BE2C (cell line): Measurements from ENCODE around the gene RET.

Source experiments
- DNase-seq: peaks from one replicate; pipeline ENCODE4 v3.0.0-alpha.2; 2020
- H3K27me3 ChIP-seq: fragments of 250-450 bp; sonication (Bioruptor Pico); 2 replicates; pipeline ENCODE4 v1.5.1; 2020; ENCODE audit warnings: mild to moderate bottlenecking
- H3K36me3 ChIP-seq: fragments of 250-450 bp; sonication (Bioruptor Pico); 2 replicates; pipeline ENCODE4 v1.5.1; 2020; ENCODE audit warnings: mild to moderate bottlenecking
- H3K4me1 ChIP-seq: fragments of 250-450 bp; sonication (Bioruptor Pico); 2 replicates; pipeline ENCODE4 v1.5.1; 2020
- H3K4me3 ChIP-seq: 2 replicates; pipeline ENCODE4 v1.5.1; 2011; ENCODE audit warnings: low read depth, low read length
- H3K9me3 ChIP-seq: fragments of 250-450 bp; sonication (Bioruptor Pico); 2 replicates; pipeline ENCODE4 v1.5.1; 2020
- TF ChIP-seq, protein P1 (sequence below): IDR thresholded peaks from 2 replicates; pipeline ENCODE4 v1.5.1; 2012; ENCODE audit warnings: mild to moderate bottlenecking, low read depth, low read length

RET gene

DNA sequence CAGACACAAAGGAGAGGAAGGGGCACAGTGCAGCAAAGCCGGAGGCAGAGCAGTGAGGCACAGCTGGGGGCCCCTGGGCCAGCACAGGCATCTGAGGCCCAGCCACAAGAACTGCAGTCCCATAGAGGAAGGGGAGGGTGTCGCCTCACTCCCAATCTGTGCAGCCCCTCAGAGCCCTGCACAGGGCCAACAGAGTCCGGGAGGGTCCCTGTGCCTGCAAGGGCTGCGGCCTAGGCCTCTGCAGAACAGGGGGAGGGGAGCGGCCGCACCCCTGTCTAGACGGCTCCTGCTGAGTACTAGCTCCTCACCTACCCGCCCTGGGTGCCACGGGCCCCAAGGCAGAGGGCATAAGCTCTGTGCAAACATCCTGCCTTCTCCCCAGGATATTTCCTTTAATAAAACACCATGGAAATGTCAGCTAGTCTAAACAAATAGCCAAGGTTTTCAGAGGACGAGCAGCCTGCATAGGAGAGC, 32.4 kb upstream of the RET start:
- Histone ChIP-seq H3K4me1 (peaks cover 50% of the 10 kb centered on the region), H3K4me3 (no peak overlapping the region), H3K36me3 (no peaks in the 10 kb centered on the region), H3K9me3 (no peaks in the 10 kb centered on the region), H3K27me3 (no peaks in the 10 kb centered on the region)
- DNase-seq, result no peak
- TF ChIP-seq, protein P1, sequence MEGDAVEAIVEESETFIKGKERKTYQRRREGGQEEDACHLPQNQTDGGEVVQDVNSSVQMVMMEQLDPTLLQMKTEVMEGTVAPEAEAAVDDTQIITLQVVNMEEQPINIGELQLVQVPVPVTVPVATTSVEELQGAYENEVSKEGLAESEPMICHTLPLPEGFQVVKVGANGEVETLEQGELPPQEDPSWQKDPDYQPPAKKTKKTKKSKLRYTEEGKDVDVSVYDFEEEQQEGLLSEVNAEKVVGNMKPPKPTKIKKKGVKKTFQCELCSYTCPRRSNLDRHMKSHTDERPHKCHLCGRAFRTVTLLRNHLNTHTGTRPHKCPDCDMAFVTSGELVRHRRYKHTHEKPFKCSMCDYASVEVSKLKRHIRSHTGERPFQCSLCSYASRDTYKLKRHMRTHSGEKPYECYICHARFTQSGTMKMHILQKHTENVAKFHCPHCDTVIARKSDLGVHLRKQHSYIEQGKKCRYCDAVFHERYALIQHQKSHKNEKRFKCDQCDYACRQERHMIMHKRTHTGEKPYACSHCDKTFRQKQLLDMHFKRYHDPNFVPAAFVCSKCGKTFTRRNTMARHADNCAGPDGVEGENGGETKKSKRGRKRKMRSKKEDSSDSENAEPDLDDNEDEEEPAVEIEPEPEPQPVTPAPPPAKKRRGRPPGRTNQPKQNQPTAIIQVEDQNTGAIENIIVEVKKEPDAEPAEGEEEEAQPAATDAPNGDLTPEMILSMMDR, result no peak

DNA sequence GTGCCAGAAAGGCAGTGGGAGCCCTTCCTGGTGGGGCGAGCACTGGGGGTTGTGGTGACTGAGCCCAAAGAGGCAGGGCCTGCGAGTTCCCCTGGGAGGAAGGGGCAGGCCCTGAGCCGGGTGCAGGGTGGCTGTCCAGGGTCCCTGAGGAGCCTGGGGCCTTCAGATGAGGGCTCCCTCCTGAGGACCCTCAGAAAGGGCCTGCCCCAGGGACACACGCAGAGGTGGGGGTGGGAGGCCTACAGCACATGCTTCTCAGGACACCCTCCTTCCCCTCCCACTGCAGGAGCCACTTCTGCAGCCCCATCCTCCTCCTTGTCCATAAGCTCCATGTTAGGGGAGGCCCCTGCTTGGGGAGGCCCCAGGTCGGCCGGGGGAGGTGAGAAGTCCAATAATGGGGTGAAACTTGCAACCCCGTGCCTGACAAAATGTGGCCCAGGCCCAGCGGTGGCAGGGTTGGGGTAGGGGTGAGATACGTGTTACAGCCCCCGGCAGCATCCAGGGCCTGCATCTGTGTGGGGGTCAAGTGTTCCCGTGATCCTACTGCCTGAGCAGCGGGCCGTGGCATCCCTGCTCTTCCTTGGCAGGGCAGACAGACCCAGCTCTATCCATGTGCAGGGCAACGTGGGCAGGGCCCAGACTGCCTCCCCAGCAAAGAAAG, 31.8 kb upstream of the RET start:
- Histone ChIP-seq H3K4me3 (no peak overlapping the region), H3K9me3 (no peaks in the 10 kb centered on the region), H3K36me3 (no peaks in the 10 kb centered on the region), H3K4me1 (peaks cover 44% of the 10 kb centered on the region), H3K27me3 (no peaks in the 10 kb centered on the region)
- TF ChIP-seq, protein P1, result no peak
- DNase-seq, result no peak

DNA sequence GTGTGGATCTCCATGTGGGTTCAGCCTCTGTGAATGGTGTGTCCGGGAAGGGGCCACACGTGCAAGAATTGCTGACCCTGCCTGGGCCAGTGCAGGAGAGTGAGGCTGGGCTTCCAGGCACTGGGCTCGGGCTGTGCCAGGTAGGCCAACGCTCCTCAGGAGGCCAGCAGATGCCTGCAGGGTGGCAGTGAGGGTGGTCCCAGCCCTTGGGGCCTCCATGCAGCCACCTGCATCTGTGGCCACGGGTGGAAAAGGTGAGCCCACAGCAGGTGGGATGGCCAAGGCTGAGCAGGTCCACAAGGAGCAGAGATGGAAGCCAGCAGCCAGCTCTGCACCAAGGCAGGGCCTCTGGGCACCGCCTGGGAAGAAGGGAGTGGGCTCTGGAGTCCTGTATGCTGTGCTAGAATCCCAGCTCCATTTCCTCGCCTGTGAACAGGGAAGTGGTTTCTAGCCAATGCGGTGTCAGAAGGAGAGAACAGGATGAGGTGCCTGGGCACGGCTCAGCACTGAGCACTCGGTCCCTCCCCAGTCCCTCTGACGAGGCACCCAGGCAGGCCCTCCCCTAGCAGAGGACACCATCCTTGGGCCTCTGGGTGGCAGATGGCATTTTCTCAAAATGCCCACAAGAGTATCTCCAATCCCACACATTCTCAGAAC, 31.1 kb upstream of the RET start:
- Histone ChIP-seq H3K36me3 (no peaks in the 10 kb centered on the region), H3K27me3 (no peaks in the 10 kb centered on the region), H3K9me3 (no peaks in the 10 kb centered on the region), H3K4me1 (peaks cover 46% of the 10 kb centered on the region), H3K4me3 (no peak overlapping the region)
- TF ChIP-seq, protein P1, result no peak
- no peak for DNase-seq

DNA sequence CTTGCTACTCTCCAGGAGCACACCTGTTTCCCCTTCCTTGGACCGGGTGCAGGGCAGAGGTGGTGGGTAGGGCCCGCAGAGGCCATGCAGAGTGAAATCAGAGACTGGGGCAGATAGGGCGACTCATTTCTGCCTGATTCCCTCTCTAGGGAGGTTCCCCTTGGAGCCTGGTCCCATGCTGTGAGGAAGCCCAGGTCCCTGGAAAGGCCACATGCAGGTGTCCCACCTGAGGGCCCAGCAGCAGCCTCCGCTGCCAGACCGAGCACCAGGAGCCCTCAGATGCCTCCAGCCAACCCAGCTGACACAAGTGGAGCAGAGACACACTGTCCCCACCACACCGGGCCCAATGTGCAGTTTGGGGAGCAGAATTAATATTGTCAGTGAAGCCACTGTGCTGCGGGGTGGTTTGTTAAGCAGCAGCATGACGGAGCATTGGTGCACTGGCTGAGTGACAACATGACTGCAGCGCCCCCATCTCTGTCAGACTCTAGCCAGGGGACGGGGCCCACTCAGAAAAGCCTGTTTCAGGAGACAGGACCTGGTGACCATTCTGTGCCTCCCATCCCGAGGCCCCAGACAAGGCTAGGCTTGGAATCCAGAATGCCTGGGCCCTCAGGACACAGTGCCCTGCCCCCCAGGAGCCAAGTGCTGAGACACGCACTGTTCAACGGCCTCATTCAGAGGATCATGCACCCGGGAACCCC, 30.4 kb upstream of the RET start:
- H3K4me3 ChIP-seq, result no peak overlapping the region
- no peaks in the 10 kb centered on the region for H3K9me3 ChIP-seq
- no peaks in the 10 kb centered on the region for H3K36me3 ChIP-seq
- TF ChIP-seq, protein P1, result no peak
- H3K27me3 ChIP-seq, result no peaks in the 10 kb centered on the region
- H3K4me1 ChIP-seq, result peaks cover 50% of the 10 kb centered on the region
- no peak for DNase-seq

DNA sequence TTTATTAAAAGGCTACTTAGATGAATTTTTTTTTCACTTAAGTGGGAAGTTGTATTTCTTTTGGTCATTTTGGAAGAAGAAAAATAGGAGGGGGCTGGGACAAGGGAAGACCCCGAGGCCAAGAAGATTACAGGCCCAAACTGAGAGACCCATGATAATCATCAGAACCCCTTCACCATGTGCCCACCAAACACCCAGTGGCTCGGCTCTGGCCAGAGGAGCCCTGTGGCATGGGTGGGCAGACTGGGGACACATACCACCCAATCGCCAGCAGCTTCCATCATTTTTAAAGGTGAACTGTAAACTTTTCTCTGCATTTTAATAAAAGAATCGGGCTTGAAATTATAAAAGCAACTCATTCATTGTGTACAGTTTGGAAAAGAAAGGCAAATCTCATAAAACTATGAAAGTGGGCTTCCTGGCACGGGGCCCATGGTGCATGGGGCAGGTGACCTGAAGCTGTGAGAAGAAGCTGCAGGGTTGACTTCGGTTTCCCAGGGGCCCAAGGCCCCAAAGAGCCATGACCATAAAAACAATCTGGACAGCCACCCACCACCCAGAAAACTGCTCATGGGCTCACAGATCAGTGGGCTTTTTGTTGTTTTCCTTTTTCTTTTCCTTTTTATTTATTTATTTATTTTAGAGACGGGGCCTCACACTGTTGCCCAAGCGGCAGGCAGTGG, 29.4 kb upstream of the RET start:
- Histone ChIP-seq H3K36me3 (no peaks in the 10 kb centered on the region), H3K9me3 (no peaks in the 10 kb centered on the region), H3K4me1 (peaks cover 53% of the 10 kb centered on the region), H3K27me3 (no peaks in the 10 kb centered on the region), H3K4me3 (no peak overlapping the region)
- DNase-seq, result no peak
- TF ChIP-seq, protein P1, result no peak
